Measurements from ENCODE around the gene OTX2. TPM values are rescaled to one million over a fixed set of nuclear protein-coding genes. Genes with fewer than 3 reads are reported as not detected.

OTX2 gene
- total RNA-seq, 1 donor = not detected

- DNase-seq (ENCODE audit: insufficient read length, low spot score, missing footprints) = no peak
- Histone ChIP-seq H3K79me2 (ENCODE audit: insufficient read depth, low read length) (no peaks in the 10 kb centered on the region), H3K36me3 (ENCODE audit: insufficient read depth, low read length) (no peaks in the 10 kb centered on the region), H4K20me1 (ENCODE audit: insufficient read depth, low read length) (no peaks in the 10 kb centered on the region), H3K27ac (ENCODE audit: low read depth, low read length) (no peak overlapping the region), H3K9me3 (ENCODE audit: low read depth, low read length) (no peaks in the 10 kb centered on the region), H3K27me3 (ENCODE audit: insufficient read depth, low read length) (no peaks in the 10 kb centered on the region), H2AFZ (ENCODE audit: low read length) (no peak overlapping the region), H3K4me3 (ENCODE audit: insufficient read depth, low read length) (no peak overlapping the region), H3K4me1 (ENCODE audit: insufficient read depth, low read length) (no peaks in the 10 kb centered on the region), H3K4me2 (ENCODE audit: insufficient read depth, low read length) (no peak overlapping the region)
- no peak for TF ChIP-seq CTCF (IDR thresholded peaks at IDR 0.05; ENCODE audit: extremely low read depth, low read depth, low read length)
These were observed 58.8 kb downstream of the OTX2 start for GRCh38 chr14:56751471-56751870.

Small RNA genes within 50 kb of the gene (small RNA-seq; reads per million reads assigned to genes)
- gene RN7SL461P (not detected), gene RNU6-1204P (not detected)

Other genes with a start within 250 kb of the OTX2 start
- gene TMEM260, start 230.7 kb downstream of the OTX2 start, total RNA-seq = 15.6 and 16.5 TPM in 2 replicates